ENCODE results near the gene PLXDC1. TPM values are rescaled to one million over a fixed set of nuclear protein-coding genes. Genes with fewer than 3 reads are reported as not detected.

PLXDC1 gene
- total and polyA plus RNA-seq, 2 of the 8 experiments (the other 6 are each of a cell fraction or from before 2014, with no cell fraction given): 4.1 to 14.6 TPM

DNA sequence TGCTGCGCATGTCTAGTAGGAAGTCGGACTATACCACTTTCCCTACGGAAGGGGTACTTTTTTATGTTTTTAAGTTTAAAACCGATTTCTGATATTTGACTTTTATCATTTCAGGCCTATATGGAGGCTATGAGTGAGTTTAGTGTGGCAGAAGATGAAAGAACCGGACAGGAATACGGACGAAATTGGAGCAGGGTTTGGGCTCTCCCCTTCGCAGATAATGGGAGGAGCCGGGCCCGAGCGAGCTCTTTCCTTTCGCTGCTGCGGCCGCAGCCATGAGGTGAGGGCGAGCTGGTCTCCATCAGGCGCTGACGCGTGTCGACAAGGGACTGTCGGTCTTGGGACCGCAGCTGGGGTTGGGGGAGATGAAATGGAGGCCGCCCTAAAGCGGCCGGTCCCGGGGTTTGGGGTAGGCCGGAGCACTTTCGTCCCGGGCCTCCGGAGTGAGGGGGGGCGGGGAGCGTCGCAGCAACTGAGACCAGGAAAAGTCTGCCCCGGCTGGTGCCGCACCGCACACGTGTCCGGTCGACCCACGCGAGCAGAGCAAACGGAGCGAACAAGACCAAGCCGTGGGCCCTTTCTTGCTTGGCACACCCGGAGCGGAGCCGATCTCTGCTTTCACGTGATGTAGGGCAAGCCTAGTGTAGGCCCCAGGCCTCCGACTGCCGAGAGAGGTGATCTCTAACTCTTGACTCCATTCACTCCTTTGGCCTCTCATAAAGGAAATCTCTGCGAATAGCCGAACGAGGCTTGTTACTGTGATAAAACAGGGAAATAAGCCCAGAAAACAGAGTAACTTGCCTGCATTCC, 48.8 kb upstream of the PLXDC1 start, which contains the start of gene RPL19:
Gene RPL19 (plus strand): TSS at position 214 of the 810 bp plus-strand sequence. CDS start 62 bp downstream, at position 276.
- FAIRE-seq (no peak), DNase-seq (ENCODE audit: low read depth in 1 of 2, low spot score in 2 of 2) (peak in 1 of 2 experiments; percentile 83)
- no peak within 1 kb of the TSS for H2BK120ac ChIP-seq (replicated peaks; ENCODE audit: low read depth, low read length)
- H3K14ac ChIP-seq (ENCODE audit: insufficient read length): no peak within 1 kb of the TSS
- 0% methylated on average over 46 of the region's 52 CpGs; no CpG with 5 or more reads in 1 of the 2 experiments for WGBS, 2 experiments (ENCODE audit: extremely low coverage in 1 of 2, insufficient coverage in 1 of 2, insufficient read length in 1 of 2, insufficient replicate concordance in 2 of 2, low coverage in 1 of 2, low lambda C conversion rate in 2 of 2, missing lambda C conversion rate in 1 of 2)
- H2BK20ac ChIP-seq (ENCODE audit: low read length): no peak within 1 kb of the TSS
- peak within 1 kb of the TSS; percentile 68; the same call in 1 of the 2 replicates for H2AK5ac ChIP-seq (ENCODE audit: low read depth, low read length)
- peak within 1 kb of the TSS; percentile 85 to 96 (median 92) for H3K4me3 ChIP-seq (ENCODE audit: extremely low read depth in 1 of 4, insufficient read depth in 2 of 4, low read depth in 3 of 4, low read length in 4 of 4)
- peak within 1 kb of the TSS; percentile 83 for H4K91ac ChIP-seq (replicated peaks; ENCODE audit: insufficient read length, low read length)
- H3K36me3 ChIP-seq (ENCODE audit: control insufficient read depth in 2 of 4, insufficient read depth in 4 of 4, low read length in 3 of 4): peaks cover 30 to 44% (median 38%) of the 10 kb centered on the region in 4 experiments
- peaks cover 7 to 38% of the 10 kb centered on the region in 2 experiments for H3K79me2 ChIP-seq (ENCODE audit: control insufficient read depth in 1 of 2, insufficient read depth in 2 of 2, low read length in 2 of 2)
- peak within 1 kb of the TSS; percentile 99 for H3K27ac ChIP-seq (ENCODE audit: low read depth, low read length)
- H3K4ac ChIP-seq (replicated peaks; ENCODE audit: insufficient read length, low read depth, low read length): peak within 1 kb of the TSS; percentile 63
- ChIA-PET CTCF (ENCODE audit: partially characterized antibody) (interaction anchor here (0.6 to 4.1 kb wide), 14 partner anchors 8 to 438 kb away, joined by 3 to 19 read pairs (median 4); no protein-coding TSS in a partner anchor), POLR2A (ENCODE audit: partially characterized antibody) (interaction anchor here (0.7 to 5.0 kb wide), 34 partner anchors 8 to 449 kb away, joined by 3 to 49 read pairs (median 6); partner anchors contain the start of genes ARL5C, CDK12, FBXL20 and MED1)
- no peak within 1 kb of the TSS for H3K23ac ChIP-seq (ENCODE audit: insufficient read length)
- H4K20me1 ChIP-seq (replicated peaks in 1 of 2; ENCODE audit: control insufficient read depth in 1 of 2, insufficient read depth in 2 of 2, low read length in 2 of 2): peaks cover 5 to 8% of the 10 kb centered on the region in 2 experiments
- peak within 1 kb of the TSS; percentile 52; the same call in 1 of the 2 replicates for H2BK12ac ChIP-seq (ENCODE audit: low read depth, low read length)
- H3K4me1 ChIP-seq (replicated peaks in 1 of 4; ENCODE audit: control insufficient read depth in 3 of 4, insufficient read depth in 4 of 4, low read length in 3 of 4): peaks cover 4 to 21% (median 17%) of the 10 kb centered on the region in 4 experiments
- H3K56ac ChIP-seq (replicated peaks; ENCODE audit: insufficient read length, low read depth, low read length): peak within 1 kb of the TSS; percentile 88
- peak within 1 kb of the TSS; percentile 93 to 98 (median 98) for H3K9ac ChIP-seq (replicated peaks in 1 of 4; ENCODE audit: extremely low read depth in 1 of 4, low read depth in 3 of 4, low read length in 3 of 4)
- H4K5ac ChIP-seq (ENCODE audit: insufficient read length, low read depth, low read length): peak within 1 kb of the TSS; percentile 99
- peak within 1 kb of the TSS; percentile 55 for H3K18ac ChIP-seq (ENCODE audit: extremely low read depth, low read length)
- H3K23me2 ChIP-seq (ENCODE audit: low read depth, low read length): peaks cover 11% of the 10 kb centered on the region
- peak within 1 kb of the TSS; percentile 87 to 92 for H3K4me2 ChIP-seq (ENCODE audit: insufficient read depth in 1 of 2, low read depth in 2 of 2, low read length in 2 of 2)
- peaks cover 2% of the 10 kb centered on the region for H3K79me1 ChIP-seq (ENCODE audit: low read depth, low read length)
- H2AFZ ChIP-seq (ENCODE audit: low read length): peak within 1 kb of the TSS; percentile 98
- H4K8ac ChIP-seq (ENCODE audit: extremely low read depth, insufficient read depth, low read length): peak within 1 kb of the TSS; percentile 97; the same call in 1 of the 2 replicates
- H2BK5ac ChIP-seq (ENCODE audit: low read depth, low read length): peak within 1 kb of the TSS; percentile 97
- no peaks in the 10 kb centered on the region for H3K27me3 ChIP-seq (replicated peaks in 1 of 4; ENCODE audit: control insufficient read depth in 3 of 4, extremely low read depth in 1 of 4, insufficient read depth in 3 of 4, low read length in 3 of 4)
- no peaks in the 10 kb centered on the region for H3K9me3 ChIP-seq (ENCODE audit: insufficient read depth in 2 of 2, low read depth in 1 of 2, low read length in 1 of 2)
- no peak within 1 kb of the TSS for H2BK15ac ChIP-seq (ENCODE audit: low read length)
- peak; percentile 98 for TF ChIP-seq TAF1 (IDR thresholded peaks at IDR 0.05; ENCODE audit: low read depth, low read length)
- TF ChIP-seq BRCA1 (IDR thresholded peaks at IDR 0.05; ENCODE audit: low read depth, low read length): 0 out of 2 replicates have a peak, but pooled peaks have one; percentile 28
- peak; percentile 89 to 95 for TF ChIP-seq POLR2A (IDR thresholded peaks at IDR 0.05; ENCODE audit: control extremely low read depth in 1 of 2, low read depth in 2 of 2, low read length in 2 of 2)
- no peak for TF ChIP-seq RBBP5 (IDR thresholded peaks at IDR 0.05; ENCODE audit: borderline replicate concordance, low read depth, low read length)
- peak; percentile 95 for TF ChIP-seq TBP (IDR thresholded peaks at IDR 0.05; ENCODE audit: low read depth, low read length)
- TF ChIP-seq, protein P1, sequence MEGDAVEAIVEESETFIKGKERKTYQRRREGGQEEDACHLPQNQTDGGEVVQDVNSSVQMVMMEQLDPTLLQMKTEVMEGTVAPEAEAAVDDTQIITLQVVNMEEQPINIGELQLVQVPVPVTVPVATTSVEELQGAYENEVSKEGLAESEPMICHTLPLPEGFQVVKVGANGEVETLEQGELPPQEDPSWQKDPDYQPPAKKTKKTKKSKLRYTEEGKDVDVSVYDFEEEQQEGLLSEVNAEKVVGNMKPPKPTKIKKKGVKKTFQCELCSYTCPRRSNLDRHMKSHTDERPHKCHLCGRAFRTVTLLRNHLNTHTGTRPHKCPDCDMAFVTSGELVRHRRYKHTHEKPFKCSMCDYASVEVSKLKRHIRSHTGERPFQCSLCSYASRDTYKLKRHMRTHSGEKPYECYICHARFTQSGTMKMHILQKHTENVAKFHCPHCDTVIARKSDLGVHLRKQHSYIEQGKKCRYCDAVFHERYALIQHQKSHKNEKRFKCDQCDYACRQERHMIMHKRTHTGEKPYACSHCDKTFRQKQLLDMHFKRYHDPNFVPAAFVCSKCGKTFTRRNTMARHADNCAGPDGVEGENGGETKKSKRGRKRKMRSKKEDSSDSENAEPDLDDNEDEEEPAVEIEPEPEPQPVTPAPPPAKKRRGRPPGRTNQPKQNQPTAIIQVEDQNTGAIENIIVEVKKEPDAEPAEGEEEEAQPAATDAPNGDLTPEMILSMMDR (IDR thresholded peaks at IDR 0.05; ENCODE audit: control extremely low read depth in 1 of 3, insufficient read depth in 1 of 3, low read depth in 1 of 3, low read length in 3 of 3): no peak
- peak; percentile 94 for TF ChIP-seq POLR2AphosphoS5 (IDR thresholded peaks at IDR 0.05; ENCODE audit: low read depth, low read length)
- TF ChIP-seq ASH2L (IDR thresholded peaks at IDR 0.05; ENCODE audit: low read length): peak; percentile 90
- TF ChIP-seq SUZ12 (IDR thresholded peaks at IDR 0.05; ENCODE audit: low read length): no peak

Measured in H1 (cell line).